ENCODE results near the gene WWOX.

- TF ChIP-seq TAF1 (IDR thresholded peaks at IDR 0.05; ENCODE audit: low read depth, low read length) (no peak), POLR2A (IDR thresholded peaks at IDR 0.05; ENCODE audit: low read depth, low read length) (no peak), POLR2AphosphoS5 (IDR thresholded peaks at IDR 0.05; ENCODE audit: low read depth, low read length) (no peak), SPI1 (IDR thresholded peaks at IDR 0.05; ENCODE audit: low read depth, low read length) (no peak), PAX5 (IDR thresholded peaks at IDR 0.05; ENCODE audit: insufficient read depth, low read length, severe bottlenecking) (no peak)
These were observed 691.6 kb downstream of the WWOX start for GRCh38 chr16:78791011-78791410.

All from GM12891 (cell line).